Measurements from ENCODE around the gene ARID3A.

DNA sequence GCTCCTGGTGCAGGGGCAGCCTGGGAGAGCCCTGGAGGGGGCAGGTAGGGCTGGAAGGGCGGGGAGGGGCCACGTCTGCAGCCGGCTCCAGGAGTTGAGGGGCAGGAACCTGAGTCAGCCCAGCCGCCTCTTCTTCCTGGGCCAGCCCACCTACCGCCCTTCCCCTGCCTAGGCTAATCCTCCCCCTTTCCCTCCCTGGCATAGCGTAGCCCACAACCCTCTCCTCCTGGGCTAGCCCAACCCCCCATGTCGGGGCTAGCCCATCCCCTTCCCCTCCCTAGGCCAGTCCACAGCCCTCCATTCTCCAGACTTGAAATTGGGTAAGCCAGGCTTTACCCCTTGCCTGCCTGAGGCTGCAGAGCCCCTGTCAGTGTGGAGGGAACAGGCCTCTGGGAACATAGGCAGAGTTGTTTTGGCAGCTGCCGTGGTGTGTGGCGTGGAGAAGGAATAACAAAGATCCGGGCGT, 37.7 kb downstream of the ARID3A start:
- TF ChIP-seq POLR2A (IDR thresholded peaks at IDR 0.05): no peak
- TF ChIP-seq, protein P1, sequence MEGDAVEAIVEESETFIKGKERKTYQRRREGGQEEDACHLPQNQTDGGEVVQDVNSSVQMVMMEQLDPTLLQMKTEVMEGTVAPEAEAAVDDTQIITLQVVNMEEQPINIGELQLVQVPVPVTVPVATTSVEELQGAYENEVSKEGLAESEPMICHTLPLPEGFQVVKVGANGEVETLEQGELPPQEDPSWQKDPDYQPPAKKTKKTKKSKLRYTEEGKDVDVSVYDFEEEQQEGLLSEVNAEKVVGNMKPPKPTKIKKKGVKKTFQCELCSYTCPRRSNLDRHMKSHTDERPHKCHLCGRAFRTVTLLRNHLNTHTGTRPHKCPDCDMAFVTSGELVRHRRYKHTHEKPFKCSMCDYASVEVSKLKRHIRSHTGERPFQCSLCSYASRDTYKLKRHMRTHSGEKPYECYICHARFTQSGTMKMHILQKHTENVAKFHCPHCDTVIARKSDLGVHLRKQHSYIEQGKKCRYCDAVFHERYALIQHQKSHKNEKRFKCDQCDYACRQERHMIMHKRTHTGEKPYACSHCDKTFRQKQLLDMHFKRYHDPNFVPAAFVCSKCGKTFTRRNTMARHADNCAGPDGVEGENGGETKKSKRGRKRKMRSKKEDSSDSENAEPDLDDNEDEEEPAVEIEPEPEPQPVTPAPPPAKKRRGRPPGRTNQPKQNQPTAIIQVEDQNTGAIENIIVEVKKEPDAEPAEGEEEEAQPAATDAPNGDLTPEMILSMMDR (IDR thresholded peaks at IDR 0.05): no peak
